ENCODE results near the gene SH3GLB1.

DNA sequence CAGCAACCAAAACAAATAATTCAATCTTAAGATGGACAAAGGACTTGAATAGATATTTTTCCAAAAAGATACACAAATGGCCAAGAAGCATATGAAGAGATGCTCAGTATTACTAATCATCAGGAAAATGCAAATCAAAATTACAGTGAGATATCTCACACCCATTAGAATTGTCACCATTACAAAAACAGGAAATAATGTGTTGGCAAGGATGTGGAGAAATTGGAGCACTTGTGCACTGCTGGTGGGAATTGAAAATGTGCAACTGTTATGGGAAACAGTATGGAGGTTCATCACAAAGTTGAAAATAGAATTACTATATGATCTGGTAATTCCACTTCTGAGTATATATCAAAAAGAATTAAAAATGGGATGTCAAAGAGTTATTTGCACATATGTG, 83.2 kb downstream of the SH3GLB1 start:
- TF ChIP-seq, protein P1, sequence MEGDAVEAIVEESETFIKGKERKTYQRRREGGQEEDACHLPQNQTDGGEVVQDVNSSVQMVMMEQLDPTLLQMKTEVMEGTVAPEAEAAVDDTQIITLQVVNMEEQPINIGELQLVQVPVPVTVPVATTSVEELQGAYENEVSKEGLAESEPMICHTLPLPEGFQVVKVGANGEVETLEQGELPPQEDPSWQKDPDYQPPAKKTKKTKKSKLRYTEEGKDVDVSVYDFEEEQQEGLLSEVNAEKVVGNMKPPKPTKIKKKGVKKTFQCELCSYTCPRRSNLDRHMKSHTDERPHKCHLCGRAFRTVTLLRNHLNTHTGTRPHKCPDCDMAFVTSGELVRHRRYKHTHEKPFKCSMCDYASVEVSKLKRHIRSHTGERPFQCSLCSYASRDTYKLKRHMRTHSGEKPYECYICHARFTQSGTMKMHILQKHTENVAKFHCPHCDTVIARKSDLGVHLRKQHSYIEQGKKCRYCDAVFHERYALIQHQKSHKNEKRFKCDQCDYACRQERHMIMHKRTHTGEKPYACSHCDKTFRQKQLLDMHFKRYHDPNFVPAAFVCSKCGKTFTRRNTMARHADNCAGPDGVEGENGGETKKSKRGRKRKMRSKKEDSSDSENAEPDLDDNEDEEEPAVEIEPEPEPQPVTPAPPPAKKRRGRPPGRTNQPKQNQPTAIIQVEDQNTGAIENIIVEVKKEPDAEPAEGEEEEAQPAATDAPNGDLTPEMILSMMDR (conservative IDR thresholded peaks at IDR 0.05) = no peak
- TF ChIP-seq EZH2 (IDR thresholded peaks at IDR 0.05; ENCODE audit: low read depth) = no peak

Measured in PC-9 (cell line).